Measurements from ENCODE around the gene APOBEC3F.
"Not testable (repeated sequence)": the region's sequence is repeated elsewhere in the genome, so short reads cannot be mapped to it uniquely, and the experiment has no call there.

Gene APOBEC3F

GRCh38 chr22:39040538-39041296, at the start of gene APOBEC3F:
APOBEC3F (plus strand) TSS chr22:39040864; CDS start chr22:39040961, 97 bp downstream.
- not testable (repeated sequence) for H3K36me3 ChIP-seq (ENCODE audit: control insufficient read depth in 1 of 2, insufficient read depth in 2 of 2, low read length in 2 of 2); H3K9me3 ChIP-seq (ENCODE audit: control insufficient read depth in 1 of 2, low read length in 2 of 2); H3K4me1 ChIP-seq (ENCODE audit: control insufficient read depth in 1 of 2, insufficient read depth in 2 of 2, low read length in 2 of 2); H3K27me3 ChIP-seq (ENCODE audit: low read depth, low read length)
- Histone ChIP-seq H3K4me3 (ENCODE audit: low read depth in 1 of 2, low read length in 2 of 2) (peak within 1 kb of the TSS; percentile 60 to 66), H3K27ac (ENCODE audit: low read length) (peak within 1 kb of the TSS; percentile 60)

DNA sequence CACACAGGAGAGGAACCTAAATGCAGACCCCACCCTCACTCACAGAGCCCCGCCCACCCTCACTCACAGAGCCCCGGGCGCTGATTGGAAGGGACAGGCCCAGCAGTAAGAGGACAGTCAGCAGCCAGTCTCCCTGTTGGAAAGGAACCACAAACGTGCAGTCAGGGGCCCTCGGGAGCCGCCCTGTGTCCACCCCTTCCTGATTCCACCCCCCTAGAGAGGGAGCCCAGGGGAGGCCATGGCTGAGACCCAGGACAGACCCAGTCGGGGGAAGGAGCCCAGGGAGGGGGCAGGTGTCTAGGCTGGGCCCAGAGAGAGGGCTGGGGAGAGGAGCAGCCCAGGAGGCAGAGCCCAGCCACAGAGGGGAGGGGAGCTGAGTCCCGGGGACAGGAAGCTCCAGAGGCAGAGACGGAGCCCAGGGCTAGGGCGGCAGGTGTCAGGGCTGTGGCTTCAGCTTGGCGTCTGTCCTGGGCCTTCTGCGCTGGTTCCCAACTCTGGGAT, 47.7 kb upstream of the APOBEC3F start:
- H3K4me3 ChIP-seq (ENCODE audit: low read depth in 1 of 2, low read length in 2 of 2); H3K27ac ChIP-seq (ENCODE audit: low read length); H3K9me3 ChIP-seq (ENCODE audit: control insufficient read depth in 1 of 2, low read length in 2 of 2); H3K4me1 ChIP-seq (ENCODE audit: control insufficient read depth in 1 of 2, insufficient read depth in 2 of 2, low read length in 2 of 2); H3K36me3 ChIP-seq (ENCODE audit: control insufficient read depth in 1 of 2, insufficient read depth in 2 of 2, low read length in 2 of 2); H3K27me3 ChIP-seq (ENCODE audit: low read depth, low read length): not testable (repeated sequence)

DNA sequence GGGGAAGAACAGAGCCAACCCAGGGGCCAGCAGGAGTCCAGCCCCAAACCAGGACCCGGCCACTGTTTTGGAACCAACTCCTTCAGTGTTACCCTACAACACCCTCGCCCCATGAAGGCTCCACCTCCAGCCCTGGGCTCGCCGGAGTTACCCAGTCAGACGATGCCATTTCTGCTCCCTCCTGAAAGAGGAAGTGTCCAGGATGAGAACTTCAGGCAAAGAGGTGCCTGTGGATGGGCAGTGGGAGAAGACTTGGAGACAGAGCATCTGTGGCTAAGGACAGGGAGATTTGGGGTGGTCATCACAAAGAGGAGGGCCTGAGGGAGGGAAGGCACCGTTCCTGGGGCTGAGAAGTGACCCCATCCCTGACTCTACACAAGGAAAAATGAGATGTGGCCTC, 44.6 kb upstream of the APOBEC3F start:
- no peak overlapping the region for H3K27ac ChIP-seq (ENCODE audit: low read length)
- H3K9me3 ChIP-seq (ENCODE audit: control insufficient read depth in 1 of 2, low read length in 2 of 2): no peaks in the 10 kb centered on the region
- H3K4me1 ChIP-seq (ENCODE audit: control insufficient read depth in 1 of 2, insufficient read depth in 2 of 2, low read length in 2 of 2): no peaks in the 10 kb centered on the region

DNA sequence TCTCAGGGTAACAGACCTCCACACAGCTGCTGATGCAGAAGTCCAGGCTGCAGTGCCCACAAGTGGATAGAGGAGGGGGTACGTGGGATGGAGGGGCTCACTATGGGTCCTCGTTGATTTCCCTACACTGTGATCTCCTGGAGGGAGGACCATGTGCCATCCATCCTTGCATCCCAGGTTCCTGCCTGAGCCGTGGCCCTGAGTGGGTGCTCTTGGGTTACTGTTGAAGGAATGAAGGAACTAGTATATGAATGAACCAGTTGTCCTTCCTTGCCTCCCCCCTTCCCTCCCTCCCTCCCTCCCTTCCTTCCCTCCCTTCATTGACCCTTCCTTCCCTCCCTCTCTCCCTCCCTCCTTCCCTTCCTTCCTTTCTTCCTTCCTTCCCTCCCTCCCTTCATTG, 43.1 kb upstream of the APOBEC3F start:
- no peaks in the 10 kb centered on the region for H3K36me3 ChIP-seq (ENCODE audit: control insufficient read depth in 1 of 2, insufficient read depth in 2 of 2, low read length in 2 of 2)
- H3K9me3 ChIP-seq (ENCODE audit: control insufficient read depth in 1 of 2, low read length in 2 of 2): no peaks in the 10 kb centered on the region
- H3K27me3 ChIP-seq (ENCODE audit: low read depth, low read length): no peaks in the 10 kb centered on the region
- H3K4me3 ChIP-seq (ENCODE audit: low read depth in 1 of 2, low read length in 2 of 2): no peak overlapping the region
- no peak overlapping the region for H3K27ac ChIP-seq (ENCODE audit: low read length)
- no peaks in the 10 kb centered on the region for H3K4me1 ChIP-seq (ENCODE audit: control insufficient read depth in 1 of 2, insufficient read depth in 2 of 2, low read length in 2 of 2)

More for the DNA sequence above, 44.6 kb upstream of the APOBEC3F start:
- no peak overlapping the region for H3K4me3 ChIP-seq (ENCODE audit: low read depth in 1 of 2, low read length in 2 of 2)
- no peaks in the 10 kb centered on the region for H3K27me3 ChIP-seq (ENCODE audit: low read depth, low read length)
- no peaks in the 10 kb centered on the region for H3K36me3 ChIP-seq (ENCODE audit: control insufficient read depth in 1 of 2, insufficient read depth in 2 of 2, low read length in 2 of 2)

GRCh38 chr22:39003165-39003638, 37.5 kb upstream of the APOBEC3F start:
- Histone ChIP-seq H3K36me3 (ENCODE audit: control insufficient read depth in 1 of 2, insufficient read depth in 2 of 2, low read length in 2 of 2) (no peaks in the 10 kb centered on the region), H3K27me3 (ENCODE audit: low read depth, low read length) (no peaks in the 10 kb centered on the region), H3K9me3 (ENCODE audit: control insufficient read depth in 1 of 2, low read length in 2 of 2) (no peaks in the 10 kb centered on the region), H3K4me3 (ENCODE audit: low read depth in 1 of 2, low read length in 2 of 2) (no peak overlapping the region), H3K27ac (ENCODE audit: low read length) (no peak overlapping the region), H3K4me1 (ENCODE audit: control insufficient read depth in 1 of 2, insufficient read depth in 2 of 2, low read length in 2 of 2) (peaks cover 0 to 4% of the 10 kb centered on the region in 2 donors)

GRCh38 chr22:39007177-39007576, 33.5 kb upstream of the APOBEC3F start:
- Histone ChIP-seq H3K27me3 (ENCODE audit: low read depth, low read length) (no peaks in the 10 kb centered on the region), H3K4me3 (ENCODE audit: low read depth in 1 of 2, low read length in 2 of 2) (no peak overlapping the region), H3K36me3 (ENCODE audit: control insufficient read depth in 1 of 2, insufficient read depth in 2 of 2, low read length in 2 of 2) (no peaks in the 10 kb centered on the region), H3K4me1 (ENCODE audit: control insufficient read depth in 1 of 2, insufficient read depth in 2 of 2, low read length in 2 of 2) (peaks cover 0 to 4% of the 10 kb centered on the region in 2 donors), H3K27ac (ENCODE audit: low read length) (no peak overlapping the region), H3K9me3 (ENCODE audit: control insufficient read depth in 1 of 2, low read length in 2 of 2) (no peaks in the 10 kb centered on the region)

- not testable (repeated sequence) for H3K36me3 ChIP-seq (ENCODE audit: control insufficient read depth in 1 of 2, insufficient read depth in 2 of 2, low read length in 2 of 2); H3K9me3 ChIP-seq (ENCODE audit: control insufficient read depth in 1 of 2, low read length in 2 of 2); H3K27me3 ChIP-seq (ENCODE audit: low read depth, low read length); H3K4me3 ChIP-seq (ENCODE audit: low read depth in 1 of 2, low read length in 2 of 2); H3K27ac ChIP-seq (ENCODE audit: low read length); H3K4me1 ChIP-seq (ENCODE audit: control insufficient read depth in 1 of 2, insufficient read depth in 2 of 2, low read length in 2 of 2)
Observed at GRCh38 chr22:39008271-39008850, 32.3 kb upstream of the APOBEC3F start.

GRCh38 chr22:39010946-39011345, 29.7 kb upstream of the APOBEC3F start:
- no peak overlapping the region for H3K27ac ChIP-seq (ENCODE audit: low read length)
- H3K36me3 ChIP-seq (ENCODE audit: control insufficient read depth in 1 of 2, insufficient read depth in 2 of 2, low read length in 2 of 2): no peaks in the 10 kb centered on the region
- no peak overlapping the region for H3K4me3 ChIP-seq (ENCODE audit: low read depth in 1 of 2, low read length in 2 of 2)
- no peaks in the 10 kb centered on the region for H3K9me3 ChIP-seq (ENCODE audit: control insufficient read depth in 1 of 2, low read length in 2 of 2)
- no peaks in the 10 kb centered on the region for H3K27me3 ChIP-seq (ENCODE audit: low read depth, low read length)
- H3K4me1 ChIP-seq (ENCODE audit: control insufficient read depth in 1 of 2, insufficient read depth in 2 of 2, low read length in 2 of 2): peaks cover 2 to 15% of the 10 kb centered on the region in 2 donors

- Histone ChIP-seq H3K4me3 (ENCODE audit: low read depth in 1 of 2, low read length in 2 of 2) (no peak overlapping the region), H3K27ac (ENCODE audit: low read length) (no peak overlapping the region), H3K9me3 (ENCODE audit: control insufficient read depth in 1 of 2, low read length in 2 of 2) (no peaks in the 10 kb centered on the region), H3K4me1 (ENCODE audit: control insufficient read depth in 1 of 2, insufficient read depth in 2 of 2, low read length in 2 of 2) (peaks cover 2 to 15% of the 10 kb centered on the region in 2 donors), H3K36me3 (ENCODE audit: control insufficient read depth in 1 of 2, insufficient read depth in 2 of 2, low read length in 2 of 2) (peaks cover 0 to 3% of the 10 kb centered on the region in 2 donors), H3K27me3 (ENCODE audit: low read depth, low read length) (no peaks in the 10 kb centered on the region)
Observed at GRCh38 chr22:39012533-39013511, 27.8 kb upstream of the APOBEC3F start.

DNA sequence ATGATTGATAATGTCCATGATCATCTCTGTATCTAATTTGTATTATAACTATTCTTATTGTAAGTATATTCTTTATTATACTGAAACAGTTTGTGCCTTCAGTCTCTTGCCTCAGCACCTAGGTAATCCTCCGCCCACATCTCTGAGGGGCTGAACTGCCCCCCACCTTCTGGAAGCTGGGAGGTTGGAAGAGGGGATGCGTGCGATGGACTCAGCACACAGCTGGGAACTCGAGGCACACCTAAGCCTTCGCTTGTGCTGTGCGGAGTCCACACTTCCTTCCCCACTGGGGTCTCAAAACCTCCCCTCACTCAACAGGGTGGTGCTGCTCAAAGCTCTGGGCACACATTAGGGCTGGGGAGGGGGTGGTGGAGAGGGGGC, 27.1 kb upstream of the APOBEC3F start:
- H3K36me3 ChIP-seq (ENCODE audit: control insufficient read depth in 1 of 2, insufficient read depth in 2 of 2, low read length in 2 of 2); H3K27me3 ChIP-seq (ENCODE audit: low read depth, low read length); H3K9me3 ChIP-seq (ENCODE audit: control insufficient read depth in 1 of 2, low read length in 2 of 2): not testable (repeated sequence)
- Histone ChIP-seq H3K27ac (ENCODE audit: low read length) (peak overlapping the region; percentile 56), H3K4me1 (ENCODE audit: control insufficient read depth in 1 of 2, insufficient read depth in 2 of 2, low read length in 2 of 2) (peaks cover 2 to 15% of the 10 kb centered on the region in 2 donors), H3K4me3 (ENCODE audit: low read depth in 1 of 2, low read length in 2 of 2) (peak overlapping the region; percentile 68 to 70)

Data from muscle layer of duodenum (tissue), 2 donors.